H1 (cell line): Measurements from ENCODE around the gene NUDT3. TPM values are rescaled to one million over a fixed set of nuclear protein-coding genes. Genes with fewer than 3 reads are reported as not detected.

Experiments
- CTCF ChIA-PET: fragments of 300-600 bp; sonication (Branson Sonifier 250); formaldehyde crosslinking; loops from one replicate; lab custom pipeline; 2021; ENCODE audit not compliant: partially characterized antibody; lab: Charles Lee
- POLR2A ChIA-PET: fragments of 300-600 bp; sonication (Branson Sonifier 250); formaldehyde crosslinking; loops from one replicate; lab custom pipeline; 2021; ENCODE audit warnings: inconsistent platforms; ENCODE audit not compliant: partially characterized antibody; lab: Charles Lee
- DNase-seq, 2 experiments: peaks; one replicate each; pipeline versions ENCODE4 v3.0.0 to v3.0.0-alpha.2; 2010 to 2022; ENCODE audit warnings: low spot score in 2 of 2, low read depth in 1 of 2, mixed read lengths in 1 of 2
- FAIRE-seq: peaks from 2 replicates; lab custom pipeline; 2011; peaks lifted over from hg19 to GRCh38; lab: Jason Lieb, UNC
- H2AFZ ChIP-seq: 2 replicates; pipeline ENCODE4 v1.8.1; 2012; ENCODE audit warnings: low read length, inconsistent platforms
- H2AK5ac ChIP-seq: 2 replicates; pipeline ENCODE4 v1.6.1; 2013; ENCODE audit warnings: low read depth, low read length
- H2BK120ac ChIP-seq: replicated peaks from 2 replicates; pipeline ENCODE3; 2013; ENCODE audit warnings: low read depth, low read length, inconsistent platforms
- H2BK12ac ChIP-seq: 2 replicates; pipeline ENCODE4 v1.6.1; 2013; ENCODE audit warnings: low read depth, low read length
- H2BK15ac ChIP-seq: 2 replicates; pipeline ENCODE4 v1.6.1; 2013; ENCODE audit warnings: low read length
- H2BK20ac ChIP-seq: 2 replicates; pipeline ENCODE4 v1.6.1; 2013; ENCODE audit warnings: low read length
- H2BK5ac ChIP-seq: 2 replicates; pipeline ENCODE4 v1.6.1; 2013; ENCODE audit warnings: low read depth, low read length
- H3K14ac ChIP-seq: 2 replicates; pipeline ENCODE4 v1.6.1; 2013; ENCODE audit warnings: inconsistent platforms; ENCODE audit not compliant: insufficient read length
- H3K18ac ChIP-seq: 2 replicates; pipeline ENCODE4 v1.6.1; 2013; ENCODE audit warnings: low read length; ENCODE audit errors: extremely low read depth
- H3K23ac ChIP-seq: 2 replicates; pipeline ENCODE4 v1.6.1; 2013; ENCODE audit warnings: inconsistent platforms; ENCODE audit not compliant: insufficient read length
- H3K23me2 ChIP-seq: 2 replicates; pipeline ENCODE4 v1.6.1; 2013; ENCODE audit warnings: low read depth, low read length
- H3K27ac ChIP-seq: 2 replicates; pipeline ENCODE4 v1.6.1; 2011; ENCODE audit warnings: low read depth, low read length, inconsistent platforms
- H3K27me3 ChIP-seq, 4 experiments: replicated peaks in 1 of 4; 1 replicate in 1 of 4; 2 replicates in 3 of 4; pipeline versions ENCODE4 v1.6.1 to v1.8.1; 2011 to 2013; ENCODE audit warnings: low read length in 3 of 4, mild to moderate bottlenecking in 3 of 4, inconsistent platforms in 2 of 4, mixed read lengths in 2 of 4, moderate library complexity in 1 of 4; ENCODE audit not compliant: control insufficient read depth in 3 of 4, insufficient read depth in 3 of 4; ENCODE audit errors: extremely low read depth in 1 of 4
- H3K36me3 ChIP-seq, 4 experiments: 2 replicates each; pipeline versions ENCODE4 v1.6.1 to v1.8.1; 2011 to 2013; ENCODE audit warnings: mild to moderate bottlenecking in 4 of 4, low read length in 3 of 4, moderate library complexity in 2 of 4, control low read depth in 1 of 4, inconsistent platforms in 1 of 4; ENCODE audit not compliant: insufficient read depth in 4 of 4, control insufficient read depth in 2 of 4
- H3K4ac ChIP-seq: replicated peaks from 2 replicates; pipeline ENCODE3; 2013; ENCODE audit warnings: low read length, low read depth, mixed read lengths, inconsistent platforms; ENCODE audit not compliant: insufficient read length
- H3K4me1 ChIP-seq, 4 experiments: replicated peaks in 1 of 4; 1 replicate in 1 of 4; 2 replicates in 3 of 4; pipeline versions ENCODE4 v1.6.1 to v1.8.1; 2011 to 2013; ENCODE audit warnings: low read length in 3 of 4, inconsistent platforms in 2 of 4, mixed read lengths in 1 of 4; ENCODE audit not compliant: insufficient read depth in 4 of 4, control insufficient read depth in 3 of 4
- H3K4me2 ChIP-seq, 2 experiments: 2 replicates each; pipeline versions ENCODE4 v1.6.1 to v1.8.1; 2011 to 2013; ENCODE audit warnings: low read depth in 2 of 2, low read length in 2 of 2, control low read depth in 1 of 2, inconsistent platforms in 1 of 2, mild to moderate bottlenecking in 1 of 2; ENCODE audit not compliant: insufficient read depth in 1 of 2
- H3K4me3 ChIP-seq, 4 experiments: fragments of 200-600, 300-600 bp in 1 of 4; sonication (generic), shearing (Covaris generic), sonication (Bioruptor Twin) in 1 of 4; 2 replicates each; pipeline versions ENCODE4 v1.5.1 to v1.8.1; 2011 to 2016; ENCODE audit warnings: low read length in 4 of 4, low read depth in 3 of 4, control low read depth in 2 of 4, inconsistent platforms in 2 of 4, mild to moderate bottlenecking in 2 of 4, mixed read lengths in 1 of 4, moderate library complexity in 1 of 4; ENCODE audit not compliant: insufficient read depth in 2 of 4; ENCODE audit errors: extremely low read depth in 1 of 4
- H3K56ac ChIP-seq: replicated peaks from 2 replicates; pipeline ENCODE3; 2013; ENCODE audit warnings: low read depth, mild to moderate bottlenecking, mixed read lengths, low read length, inconsistent platforms; ENCODE audit not compliant: insufficient read length
- H3K79me1 ChIP-seq: 2 replicates; pipeline ENCODE4 v1.6.1; 2013; ENCODE audit warnings: low read depth, low read length, control low read depth
- H3K79me2 ChIP-seq, 2 experiments: 2 replicates each; pipeline versions ENCODE4 v1.6.1 to v1.8.1; 2012 to 2013; ENCODE audit warnings: low read length in 2 of 2, mild to moderate bottlenecking in 2 of 2, inconsistent platforms in 1 of 2; ENCODE audit not compliant: insufficient read depth in 2 of 2, control insufficient read depth in 1 of 2
- H3K9ac ChIP-seq, 4 experiments: replicated peaks in 1 of 4; 1 replicate in 1 of 4; 2 replicates in 3 of 4; pipeline versions ENCODE4 v1.6.1 to v1.8.1; 2011 to 2013; ENCODE audit warnings: low read depth in 3 of 4, low read length in 3 of 4, control low read depth in 2 of 4, mild to moderate bottlenecking in 2 of 4, moderate library complexity in 2 of 4, inconsistent platforms in 1 of 4; ENCODE audit errors: extremely low read depth in 1 of 4
- H3K9me3 ChIP-seq, 2 experiments: 2 replicates each; pipeline versions ENCODE4 v1.6.1 to v1.8.1; 2012 to 2013; ENCODE audit warnings: mild to moderate bottlenecking in 2 of 2, moderate library complexity in 2 of 2, control low read depth in 1 of 2, inconsistent platforms in 1 of 2, low read depth in 1 of 2, low read length in 1 of 2, mixed read lengths in 1 of 2; ENCODE audit not compliant: insufficient read depth in 2 of 2
- H4K20me1 ChIP-seq, 2 experiments: replicated peaks in 1 of 2; 2 replicates each; pipeline versions ENCODE3 to v1.8.1; 2011 to 2013; ENCODE audit warnings: inconsistent platforms in 2 of 2, low read length in 2 of 2, mild to moderate bottlenecking in 1 of 2; ENCODE audit not compliant: insufficient read depth in 2 of 2, control insufficient read depth in 1 of 2
- H4K5ac ChIP-seq: 2 replicates; pipeline ENCODE4 v1.6.1; 2013; ENCODE audit warnings: low read length, low read depth, mixed read lengths, inconsistent platforms; ENCODE audit not compliant: insufficient read length
- H4K8ac ChIP-seq: 2 replicates; pipeline ENCODE4 v1.8.0; 2013; ENCODE audit warnings: mild to moderate bottlenecking, moderate library complexity, low read length, inconsistent platforms; ENCODE audit not compliant: insufficient read depth; ENCODE audit errors: extremely low read depth
- H4K91ac ChIP-seq: replicated peaks from 2 replicates; pipeline ENCODE3; 2013; ENCODE audit warnings: low read length, mixed read lengths, inconsistent platforms; ENCODE audit not compliant: insufficient read length
- BCL11A ChIP-seq, 2 experiments: IDR thresholded peaks; one replicate each; pipeline ENCODE4 v1.6.1; 2011; ENCODE audit warnings: low read depth in 2 of 2, low read length in 2 of 2, mild to moderate bottlenecking in 2 of 2
- CREB1 ChIP-seq: IDR thresholded peaks from 2 replicates; pipeline ENCODE4 v1.6.1; 2012; ENCODE audit warnings: inconsistent platforms
- NRF1 ChIP-seq: IDR thresholded peaks from 2 replicates; pipeline ENCODE4 v1.6.1; 2011; ENCODE audit warnings: mild to moderate bottlenecking, low read depth, low read length, improper control_type of control experiment
- SUZ12 ChIP-seq: fragments of 200-600 bp; sonication (generic); IDR thresholded peaks from 2 replicates; pipeline ENCODE4 v1.6.1; 2012; ENCODE audit warnings: mild to moderate bottlenecking, inconsistent platforms, low read length, moderate library complexity, mixed read lengths
- USF2 ChIP-seq: IDR thresholded peaks from 2 replicates; pipeline ENCODE4 v1.6.1; 2011; ENCODE audit warnings: low read length, improper control_type of control experiment
- WGBS, 2 experiments: shearing (Covaris generic) in 1 of 2; methylation state at CpG; one replicate each; pipeline versions ENCODE4 v1.1.6 to v1.1.7; 2013 to 2015; ENCODE audit warnings: low lambda C conversion rate in 2 of 2, mixed read lengths in 2 of 2, inconsistent platforms in 1 of 2, low coverage in 1 of 2, missing lambda C conversion rate in 1 of 2; ENCODE audit not compliant: insufficient replicate concordance in 2 of 2, insufficient coverage in 1 of 2, insufficient read length in 1 of 2; ENCODE audit errors: extremely low coverage in 1 of 2, missing lambda C conversion rate in 1 of 2; 5-methylcytosine and 5-hydroxymethylcytosine counted together
- polyA plus RNA-seq, 7 experiments: library from polyadenylated mRNA; depleted of rRNA in 3 of 7; stranded (reverse) in 5 of 7; unstranded in 2 of 7; fragments of >200 nt in 5 of 7; fragments of 200-250 nt in 2 of 7; gene quantifications; 1 replicate in 5 of 7; 2 replicates in 1 of 7; 4 replicates in 1 of 7; pipeline versions ENCODE4 v1.2.1 to v1.2.3, GENCODE V29; 2011 to 2013; ENCODE audit warnings: missing spikeins in 2 of 7, mixed read lengths in 2 of 7
- total RNA-seq: library from RNA; stranded (reverse); fragmentation: NEBNext Ultra II Directional; extraction: Animal tissue kit (Norgen Biotek cat#: 25700); gene quantifications from 2 replicates; pipeline ENCODE4 v1.2.1, GENCODE V29; 2021

Gene NUDT3
- total and polyA plus RNA-seq, 2 of the 8 experiments (the other 6 are each of a cell fraction or from before 2014, with no cell fraction given) = 14.1 to 36.9 TPM

- Histone ChIP-seq H4K5ac (no peak overlapping the region), H4K20me1 (peaks cover 0 to 5% of the 10 kb centered on the region in 2 experiments), H3K14ac (no peak overlapping the region), H2BK120ac (no peak overlapping the region), H3K36me3 (no peaks in the 10 kb centered on the region), H3K4me2 (no peak overlapping the region), H3K18ac (no peak overlapping the region), H3K9ac (no peak overlapping the region), H2BK12ac (no peak overlapping the region), H3K27me3 (no peaks in the 10 kb centered on the region), H3K4me3 (no peak overlapping the region), H2BK20ac (no peak overlapping the region), H3K79me2 (peaks cover 12 to 76% of the 10 kb centered on the region in 2 experiments), H3K4me1 (peaks cover 0 to 14% (median 6%) of the 10 kb centered on the region in 4 experiments; a peak in 4 of 7 replicates), H3K56ac (no peak overlapping the region), H2AK5ac (no peak overlapping the region), H3K79me1 (peaks cover 3% of the 10 kb centered on the region; the same call in 1 of the 2 replicates), H3K27ac (no peak overlapping the region), H3K4ac (no peak overlapping the region), H2BK15ac (no peak overlapping the region), H4K8ac (no peak overlapping the region), H2BK5ac (no peak overlapping the region), H3K9me3 (no peaks in the 10 kb centered on the region), H4K91ac (no peak overlapping the region), H2AFZ (no peak overlapping the region), H3K23me2 (peaks cover 5% of the 10 kb centered on the region; the same call in 1 of the 2 replicates), H3K23ac (no peak overlapping the region)
- CTCF ChIA-PET = no interaction called here
- FAIRE-seq (no peak), DNase-seq (no peak)
- no peak for TF ChIP-seq NRF1
- TF ChIP-seq CREB1 = no peak
- no peak for TF ChIP-seq SUZ12
- no peak for TF ChIP-seq BCL11A (IDR thresholded peaks at IDR 0.05; ENCODE audit: low read depth in 2 of 2, low read length in 2 of 2)
- TF ChIP-seq USF2 = no peak
- 92% methylated on average over 3 of the region's 3 CpGs; no CpG with 5 or more reads in 1 of the 2 experiments for WGBS, 2 experiments
- POLR2A ChIA-PET = interaction anchor here (9.4 kb wide), 1 partner anchor 30 kb away, joined by 108 read pairs; no protein-coding TSS in a partner anchor
Observed at GRCh38 chr6:34389034-34389433, 3.4 kb downstream of the NUDT3 start.
